ENCODE data around the gene MRGPRF.

DNA sequence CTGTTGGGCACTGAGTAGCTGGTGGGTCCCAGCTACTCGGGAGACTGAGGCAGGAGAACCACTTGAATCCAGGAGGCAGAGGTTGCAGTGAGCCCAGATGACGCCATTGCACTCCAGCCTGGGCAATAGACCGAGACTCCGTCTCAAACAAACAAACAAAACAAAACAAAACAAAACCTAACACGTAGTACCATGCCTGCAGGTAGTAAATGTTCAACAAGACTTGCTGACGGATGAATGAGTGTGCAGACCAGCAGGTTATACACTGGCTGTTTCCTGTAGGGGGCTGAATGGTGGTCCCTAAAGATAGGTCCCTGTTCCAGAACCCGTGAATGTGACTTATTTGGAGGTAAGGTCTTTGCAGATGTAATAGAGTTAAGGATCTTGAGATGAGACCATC is 19.5 kb downstream of the MRGPRF start:
- TF ChIP-seq, protein P1, sequence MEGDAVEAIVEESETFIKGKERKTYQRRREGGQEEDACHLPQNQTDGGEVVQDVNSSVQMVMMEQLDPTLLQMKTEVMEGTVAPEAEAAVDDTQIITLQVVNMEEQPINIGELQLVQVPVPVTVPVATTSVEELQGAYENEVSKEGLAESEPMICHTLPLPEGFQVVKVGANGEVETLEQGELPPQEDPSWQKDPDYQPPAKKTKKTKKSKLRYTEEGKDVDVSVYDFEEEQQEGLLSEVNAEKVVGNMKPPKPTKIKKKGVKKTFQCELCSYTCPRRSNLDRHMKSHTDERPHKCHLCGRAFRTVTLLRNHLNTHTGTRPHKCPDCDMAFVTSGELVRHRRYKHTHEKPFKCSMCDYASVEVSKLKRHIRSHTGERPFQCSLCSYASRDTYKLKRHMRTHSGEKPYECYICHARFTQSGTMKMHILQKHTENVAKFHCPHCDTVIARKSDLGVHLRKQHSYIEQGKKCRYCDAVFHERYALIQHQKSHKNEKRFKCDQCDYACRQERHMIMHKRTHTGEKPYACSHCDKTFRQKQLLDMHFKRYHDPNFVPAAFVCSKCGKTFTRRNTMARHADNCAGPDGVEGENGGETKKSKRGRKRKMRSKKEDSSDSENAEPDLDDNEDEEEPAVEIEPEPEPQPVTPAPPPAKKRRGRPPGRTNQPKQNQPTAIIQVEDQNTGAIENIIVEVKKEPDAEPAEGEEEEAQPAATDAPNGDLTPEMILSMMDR (IDR thresholded peaks at IDR 0.05): no peak
- no peak for TF ChIP-seq ZFX (IDR thresholded peaks at IDR 0.05; ENCODE audit: borderline replicate concordance)

Data from 22Rv1 (cell line).